SIG-M5 treated with dmso at 0.1 percent for 504 hours (cell line): ENCODE results near the gene IFIT1.
A peak's percentile ranks its signal among the peaks of the same experiment; 100 is the strongest.
"Not testable (repeated sequence)": the region's sequence is repeated elsewhere in the genome, so short reads cannot be mapped to it uniquely, and the experiment has no call there.

ENCODE experiments used
- DNase-seq: peaks from one replicate; lab custom pipeline; 2025; ENCODE audit not compliant: unreplicated experiment; lab: John Stamatoyannopoulos, UW

The IFIT1 gene

DNA sequence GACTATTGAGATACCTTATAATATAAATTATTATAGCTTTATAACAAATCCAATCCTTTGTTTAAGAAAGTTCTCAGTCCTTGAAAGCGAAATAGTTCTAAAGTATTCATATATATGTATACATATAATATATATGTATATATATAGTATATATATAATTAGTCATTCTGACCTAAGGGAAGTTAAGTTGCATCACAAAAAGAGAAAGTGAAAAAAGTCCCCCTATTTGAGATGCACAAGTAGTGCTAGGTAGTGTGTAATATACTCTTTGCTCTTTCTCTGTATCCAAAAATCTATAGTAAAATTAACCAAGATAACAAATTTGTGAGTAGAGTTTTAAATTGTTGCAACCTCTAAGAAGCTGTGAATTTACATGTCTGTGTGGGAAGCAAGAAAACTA, 27.9 kb upstream of the IFIT1 start:
- no peak for DNase-seq

DNA sequence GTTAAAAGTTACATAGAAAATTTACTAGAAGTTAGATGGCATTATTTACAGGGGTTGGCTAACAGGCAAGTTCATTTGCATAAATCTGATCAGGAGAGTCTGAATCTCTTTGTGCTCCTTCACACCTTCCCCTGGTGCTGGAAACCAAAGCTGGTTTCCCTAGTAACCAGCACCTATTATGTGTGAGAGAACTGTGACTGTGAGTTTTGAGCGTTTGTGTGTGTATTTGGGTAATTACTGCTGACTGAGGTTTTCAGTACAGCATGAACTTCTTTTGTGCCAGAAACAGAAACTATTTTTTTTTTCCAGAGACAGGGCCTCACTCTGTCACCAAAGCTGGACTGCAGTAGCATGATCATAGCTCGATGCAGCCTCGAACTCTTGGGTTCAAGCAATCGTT, 24.9 kb upstream of the IFIT1 start:
- DNase-seq, result no peak

DNA sequence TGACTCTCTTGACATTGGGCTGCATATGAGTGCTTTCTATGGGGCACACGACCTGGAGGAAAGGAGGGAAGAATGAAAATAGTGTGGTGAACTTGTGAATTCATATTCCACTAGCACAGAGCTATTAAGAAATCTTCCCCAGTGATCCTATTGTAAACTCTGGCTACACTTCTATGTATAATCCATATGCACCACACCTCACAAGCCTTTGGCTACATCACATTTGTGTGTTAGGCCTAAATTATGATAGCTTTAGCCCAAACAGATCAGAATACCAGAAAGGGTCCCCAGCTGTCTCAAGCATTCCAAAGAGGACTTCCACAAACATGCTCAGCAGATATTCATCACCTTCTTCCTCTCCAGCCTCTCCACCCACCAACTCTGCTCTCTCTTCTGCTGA, 24.3 kb upstream of the IFIT1 start:
- DNase-seq, result no peak

DNA sequence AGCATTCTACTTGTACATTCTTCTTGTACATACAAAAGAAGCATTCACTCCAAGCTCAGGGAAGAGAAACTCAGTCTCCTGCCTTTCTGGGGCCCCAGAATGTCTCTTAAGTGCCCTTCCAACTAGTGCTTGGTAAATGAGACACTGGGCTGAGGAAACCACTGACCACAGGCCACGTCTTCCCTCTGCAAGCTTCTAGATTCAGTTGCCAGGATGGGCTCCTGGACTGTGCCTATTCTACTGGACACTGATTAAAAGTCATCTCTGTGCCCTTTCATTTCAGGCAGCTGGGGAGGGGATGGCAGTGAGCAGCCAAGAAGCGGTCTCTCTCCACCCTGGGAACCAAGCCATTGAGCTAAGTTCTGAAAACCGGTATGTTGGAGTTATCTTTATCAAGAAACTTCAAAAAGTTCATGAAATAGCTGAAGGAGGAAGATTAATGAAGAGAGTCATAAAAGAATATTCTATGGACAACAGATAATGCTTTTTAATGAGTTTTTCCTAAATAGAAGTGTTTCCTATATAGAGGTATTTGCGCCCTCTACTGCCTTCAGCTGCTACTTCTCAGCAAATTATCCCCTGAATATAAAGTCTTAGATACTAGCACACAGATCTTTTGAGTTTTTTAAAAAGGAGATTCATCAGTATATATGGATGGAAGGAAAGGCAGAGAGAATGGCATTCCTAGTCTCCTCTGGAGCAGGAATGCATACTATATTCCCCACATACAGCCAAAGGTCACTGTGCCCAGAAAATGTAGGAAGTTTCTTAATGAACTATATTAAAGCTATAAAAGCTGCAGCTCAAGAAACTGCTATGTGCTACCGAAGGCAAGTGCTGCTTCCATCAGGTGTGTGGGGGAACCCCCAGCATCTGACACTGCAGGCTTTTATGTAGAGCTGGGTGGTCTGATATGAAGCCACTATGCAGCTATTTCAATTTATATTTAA, 23.0 kb upstream of the IFIT1 start:
- DNase-seq, result peak; percentile 19

DNA sequence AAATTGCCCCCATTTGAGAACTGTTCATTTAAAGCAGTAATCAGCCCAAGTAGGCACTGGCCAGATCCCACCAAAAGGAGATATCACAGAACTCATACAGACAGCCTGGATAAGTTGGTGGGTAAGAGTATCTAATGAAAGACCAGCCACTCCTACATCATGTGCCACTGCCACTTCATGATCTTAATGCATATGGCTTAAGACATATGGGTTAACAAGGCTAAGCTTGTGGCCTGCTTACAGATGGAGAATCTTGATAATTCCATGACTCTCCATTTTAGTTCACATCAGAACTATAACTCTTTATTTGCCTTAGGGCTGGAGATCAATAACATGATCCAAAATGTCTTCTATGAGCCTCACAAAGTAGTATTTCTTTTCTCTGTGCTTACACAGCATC, 21.3 kb upstream of the IFIT1 start:
- no peak for DNase-seq

DNA sequence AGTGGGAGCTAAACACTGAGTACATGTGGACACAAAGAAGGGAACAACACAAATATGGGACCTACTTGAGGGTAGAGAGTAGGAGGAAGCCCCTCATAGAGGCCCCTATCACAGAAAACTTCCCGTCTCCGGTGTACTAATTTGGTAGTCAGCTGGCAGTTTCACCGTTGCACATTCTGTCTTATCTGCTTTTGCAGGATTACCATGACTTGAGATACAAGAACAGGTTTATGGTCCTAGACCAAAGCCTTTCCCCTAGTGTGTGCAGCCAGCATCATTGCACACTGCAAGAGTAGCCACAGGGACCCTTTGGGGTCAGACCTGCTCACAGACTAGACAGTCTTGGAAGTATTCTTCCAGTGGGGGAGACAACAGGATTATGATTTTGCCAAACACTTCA, 20.4 kb upstream of the IFIT1 start:
- no peak for DNase-seq

DNA sequence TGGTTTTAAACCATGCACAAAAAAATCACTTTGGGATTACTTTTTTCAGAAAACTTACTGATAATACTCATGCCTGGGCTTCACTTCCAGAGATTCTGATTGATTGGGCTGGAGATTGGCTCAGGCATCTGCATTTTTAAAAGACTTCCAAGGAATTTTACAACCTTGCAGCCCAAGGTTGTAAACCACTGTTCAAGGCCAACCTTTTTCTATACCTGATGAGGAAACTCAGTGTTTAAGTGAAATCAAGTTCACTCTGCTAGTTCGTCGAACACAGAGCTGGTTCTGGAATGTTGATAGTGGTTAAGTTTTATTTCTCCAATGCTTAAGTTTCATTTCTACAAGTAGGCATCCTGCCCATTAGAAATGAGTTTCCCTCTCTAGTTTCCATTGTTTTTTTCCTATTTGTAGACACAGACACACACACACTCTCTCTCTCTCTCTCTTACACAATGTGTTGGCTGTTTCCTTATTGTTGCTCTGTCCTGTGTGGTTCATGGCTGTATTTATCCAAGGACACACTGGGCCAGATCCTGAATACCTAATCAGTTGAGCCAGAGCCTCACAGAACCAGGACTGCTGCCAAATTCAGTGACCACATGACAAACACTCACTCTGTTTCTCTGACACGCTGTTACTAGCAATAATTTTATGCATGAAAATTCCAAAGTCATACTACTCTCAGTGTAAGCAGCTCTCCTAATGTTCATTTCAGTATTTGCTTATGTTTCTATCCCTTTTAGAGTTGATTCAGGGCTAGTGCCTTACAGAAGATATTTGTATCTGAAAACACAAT, 18.3 kb upstream of the IFIT1 start:
- DNase-seq, result peak; percentile 3

DNA sequence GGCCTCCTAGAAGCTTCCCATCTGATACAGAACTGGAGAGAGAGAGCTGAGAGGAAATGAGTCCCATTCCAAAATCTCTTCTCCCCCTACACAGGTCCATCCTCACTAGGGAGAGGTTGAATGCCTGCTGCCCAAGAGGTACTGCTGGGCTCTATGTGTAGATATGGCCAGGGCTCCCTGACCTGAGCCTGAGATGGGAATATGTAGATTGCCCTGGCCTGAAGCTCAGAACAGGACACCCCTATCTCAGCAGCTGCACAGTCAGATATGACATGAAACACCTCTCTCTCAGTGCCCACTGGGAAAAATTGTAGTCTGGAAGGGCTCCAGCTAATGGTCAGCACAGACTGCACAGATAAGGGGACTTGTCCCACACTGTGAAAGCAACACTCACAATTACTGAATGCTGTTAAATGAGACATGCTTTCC, 17.7 kb upstream of the IFIT1 start:
- DNase-seq, result no peak

DNA sequence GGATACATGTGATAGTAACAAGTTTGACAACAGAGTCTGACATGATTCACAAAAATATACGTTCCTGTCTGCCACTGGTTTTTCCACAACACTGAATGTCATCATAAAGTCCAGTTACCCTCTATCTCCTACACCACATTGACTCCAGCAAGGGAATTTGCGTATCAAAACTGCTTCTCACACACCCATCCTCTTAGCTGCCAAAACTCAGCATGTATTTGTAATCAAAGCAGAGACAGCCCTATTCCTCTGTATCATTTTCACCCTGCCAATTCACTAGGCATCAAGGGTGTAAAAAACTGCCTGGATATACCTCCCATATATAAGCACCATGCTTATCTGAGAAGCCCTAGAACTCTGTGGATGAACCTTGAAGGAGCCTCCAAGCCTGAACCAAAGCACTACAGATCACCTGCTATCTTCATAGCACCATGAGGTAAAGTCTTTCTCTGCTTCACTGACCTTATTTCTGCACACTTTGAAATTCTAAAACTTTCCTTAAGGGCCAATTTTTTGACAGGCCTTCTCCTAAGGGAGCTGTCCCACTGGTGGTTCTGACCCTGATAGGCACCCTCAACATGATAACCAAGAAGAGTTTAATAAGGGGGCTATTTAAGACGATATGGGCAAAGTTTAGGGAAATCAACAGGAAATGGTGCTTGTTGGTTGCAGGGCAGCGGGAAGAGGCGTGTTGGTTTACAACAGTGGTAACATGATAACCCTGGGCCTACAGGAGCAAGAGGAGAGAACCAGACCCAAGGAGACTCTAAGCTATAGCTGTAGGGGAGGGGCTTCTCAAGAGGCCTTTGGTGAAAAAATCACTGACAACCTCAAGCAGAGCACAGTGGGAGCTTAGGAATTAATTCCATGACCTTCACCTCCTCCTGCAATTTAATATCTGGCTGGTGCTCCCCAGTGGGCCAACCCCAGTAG, 14.5 kb upstream of the IFIT1 start, which contains the start of gene IFIT1B:
IFIT1B (plus strand) TSS at position 352 of the 933 bp plus-strand sequence; CDS start at position 432, 80 bp downstream.
- no peak for DNase-seq

DNA sequence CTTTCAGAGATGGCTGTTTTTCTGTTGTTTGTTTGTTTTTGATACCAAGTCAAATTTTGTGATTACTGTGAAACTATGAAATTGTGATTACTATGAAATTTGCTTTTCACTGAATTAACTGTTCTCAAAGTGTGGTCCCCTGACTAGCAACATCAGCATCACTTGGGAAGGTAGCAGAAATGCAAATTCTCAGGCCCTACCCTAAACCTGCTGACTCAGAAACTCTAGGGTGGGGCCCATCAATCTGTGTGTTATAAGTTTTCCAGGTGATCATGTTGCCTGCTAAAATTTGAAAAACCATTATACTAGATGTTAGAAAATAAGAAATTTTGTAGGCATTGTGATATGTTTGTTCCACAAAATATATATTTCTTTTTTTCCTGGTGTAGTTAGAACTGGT, 13.3 kb upstream of the IFIT1 start:
- no peak for DNase-seq

DNA sequence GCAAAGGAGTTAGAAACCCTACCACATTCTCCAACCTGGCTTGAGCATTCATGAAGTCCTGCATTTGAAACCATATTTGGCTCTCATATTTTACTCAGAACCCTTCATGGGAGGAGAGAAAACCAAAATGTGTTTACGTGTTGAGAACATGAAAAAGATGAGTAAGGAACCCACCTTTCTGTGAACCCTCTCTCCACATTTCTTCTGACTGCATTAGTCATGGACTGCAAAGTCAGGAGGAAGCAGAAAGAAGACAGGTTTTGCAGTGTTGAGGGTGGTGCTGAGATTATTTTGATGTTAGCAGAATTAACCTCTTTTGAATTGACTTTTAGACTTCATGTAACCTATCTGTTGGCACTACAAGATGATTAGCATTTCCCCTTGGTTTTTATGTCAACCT, 9.7 kb upstream of the IFIT1 start:
- no peak for DNase-seq

DNA sequence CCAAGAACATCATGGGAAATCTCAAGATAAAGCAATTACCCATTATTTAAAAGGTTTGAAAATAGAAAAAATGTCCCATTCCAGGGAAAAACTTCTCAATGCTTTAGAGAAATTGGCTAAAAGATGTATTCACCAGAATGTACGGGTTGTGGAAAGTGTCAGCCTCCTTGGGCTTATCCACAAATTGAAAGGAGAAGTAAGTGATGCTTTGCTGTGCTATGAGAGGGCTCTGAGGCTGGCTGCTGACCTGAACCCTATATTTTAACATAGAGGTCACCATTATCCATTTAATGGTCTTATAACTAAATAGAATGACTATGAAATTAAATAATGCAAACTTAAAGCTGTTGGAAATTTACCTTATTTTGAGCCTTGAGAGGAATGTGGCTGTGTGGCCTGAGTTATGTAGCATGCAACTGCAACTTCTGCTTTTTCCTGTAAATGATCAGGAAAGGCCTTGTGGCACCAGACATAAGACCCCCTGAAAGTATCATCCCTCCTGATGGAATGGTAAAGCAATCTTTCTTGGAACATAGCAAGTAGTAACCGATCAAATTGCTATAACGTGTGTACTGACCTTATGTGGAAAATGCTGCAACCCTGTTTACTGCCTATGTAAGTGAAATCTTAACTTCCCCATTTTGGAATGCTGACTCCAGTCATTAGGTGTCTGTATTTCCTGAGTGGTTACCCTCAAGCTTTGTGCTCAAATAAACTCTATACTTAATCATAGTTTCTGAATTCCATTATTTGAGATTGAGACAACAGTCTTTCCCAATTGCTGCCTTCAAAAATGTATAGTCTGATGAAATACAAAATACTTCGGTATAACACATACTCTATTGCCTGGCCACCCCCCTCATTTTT, 7.7 kb upstream of the IFIT1 start:
- DNase-seq, result peak; percentile 72

DNA sequence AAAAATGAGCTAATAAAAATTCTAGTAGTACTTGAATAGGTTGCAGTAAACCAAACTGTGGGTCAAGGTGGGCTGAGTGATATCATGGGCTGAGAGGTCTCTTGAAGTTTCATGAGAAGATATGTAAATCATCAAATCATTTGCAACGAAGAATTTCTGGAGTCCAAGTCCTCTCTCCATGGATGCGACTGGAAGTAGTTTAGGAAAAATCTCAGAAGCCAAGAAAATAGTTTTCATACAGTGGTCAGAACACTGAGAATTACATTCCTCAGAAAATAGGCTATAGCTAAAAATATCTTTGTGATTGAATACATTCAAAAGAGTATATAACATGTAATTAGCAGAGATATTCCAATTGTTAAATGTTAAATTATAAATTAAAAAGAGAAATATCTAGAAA, 3.6 kb upstream of the IFIT1 start:
- DNase-seq, result no peak

DNA sequence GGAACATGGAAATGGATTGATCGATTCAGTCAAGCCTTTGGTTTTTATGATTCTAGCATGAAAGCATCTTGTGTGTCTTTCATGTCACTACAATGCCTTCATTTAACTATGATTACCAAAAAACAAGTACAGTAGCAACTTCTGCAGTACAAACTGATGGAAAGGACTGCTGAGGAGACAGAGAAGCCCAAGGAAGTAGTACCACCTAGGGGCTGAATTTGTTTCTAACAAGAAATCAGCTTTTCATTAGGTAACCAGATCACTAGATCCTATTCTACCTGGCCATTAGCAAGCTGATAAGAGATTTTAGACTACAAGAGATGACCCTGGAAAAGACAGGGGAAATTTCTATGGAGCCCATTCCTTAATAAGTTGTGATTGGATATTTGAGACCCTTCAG, 3.2 kb upstream of the IFIT1 start:
- DNase-seq, result peak; percentile 1

DNA sequence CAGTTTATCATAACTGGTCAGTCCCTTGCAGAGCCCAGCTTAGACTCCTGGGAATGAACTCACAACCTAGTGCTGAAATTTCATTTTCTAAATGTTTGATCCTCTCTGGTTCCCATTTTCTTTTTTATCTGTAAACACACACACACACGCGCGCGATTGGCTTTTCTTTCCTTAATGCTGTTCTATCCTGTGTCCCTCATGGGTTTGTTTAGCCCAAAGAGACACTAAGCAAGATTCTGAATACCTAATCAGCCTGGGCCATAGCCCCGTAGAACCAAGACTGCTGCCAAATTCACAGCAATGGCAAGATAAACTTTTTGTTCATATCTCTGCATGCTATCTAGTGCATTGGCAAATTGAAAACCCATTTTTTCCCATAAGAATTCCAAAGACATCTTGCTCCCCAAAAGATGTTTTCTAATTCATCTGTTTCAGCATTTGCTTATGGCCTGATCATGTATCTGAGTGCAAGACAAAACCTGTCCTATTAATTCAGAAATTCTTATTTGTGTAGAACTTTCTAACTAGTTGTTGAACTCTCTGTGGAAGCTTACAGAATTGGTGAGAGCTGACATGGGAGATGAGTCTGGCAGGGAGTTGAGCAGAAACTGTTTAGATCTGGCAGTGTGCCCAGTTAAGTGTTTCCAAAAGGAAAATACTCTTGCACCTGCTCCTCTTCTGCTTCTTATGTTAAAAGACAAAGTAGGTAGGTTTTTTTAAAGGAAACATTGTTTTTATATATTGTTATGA, 1.8 kb upstream of the IFIT1 start:
- no peak for DNase-seq

DNA sequence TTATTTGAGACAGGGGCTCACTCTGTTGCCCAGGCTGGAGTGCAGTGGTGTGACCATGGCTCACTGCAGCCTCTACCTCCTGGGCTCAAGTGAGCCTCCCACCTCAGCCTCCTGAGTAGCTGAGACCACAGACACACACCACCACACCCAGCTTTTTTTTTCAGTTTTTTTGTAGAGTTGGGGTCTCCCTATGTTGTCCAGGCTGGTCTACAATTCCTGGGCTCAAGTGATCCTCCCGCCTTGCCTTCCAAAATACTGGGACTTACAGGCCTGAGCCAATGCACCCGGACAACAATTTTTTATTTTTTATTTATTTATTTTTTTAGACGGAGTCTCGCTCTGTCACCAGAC, 1.2 kb upstream of the IFIT1 start:
- DNase-seq, result not testable (repeated sequence)

DNA sequence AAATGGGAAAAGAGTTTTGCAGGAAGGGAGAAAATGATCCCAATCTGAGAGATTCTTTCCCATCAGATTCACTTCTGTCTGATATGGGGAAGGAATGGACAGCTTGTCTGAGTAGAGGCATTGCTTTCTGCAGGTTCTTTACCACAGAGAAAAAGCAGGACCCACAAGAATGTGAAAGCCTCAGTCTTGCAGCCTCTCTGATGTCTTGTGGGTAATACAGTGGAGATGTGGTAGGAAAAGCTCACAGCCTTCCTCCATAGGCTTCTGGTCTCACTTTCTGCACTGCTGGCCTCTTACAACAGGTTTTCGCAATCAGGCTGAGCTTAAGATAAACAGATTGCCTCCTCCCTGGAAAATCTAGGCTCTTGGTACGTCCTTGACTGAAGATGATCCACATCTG, 551 bp downstream of the IFIT1 start:
- DNase-seq, result peak; percentile 70

DNA sequence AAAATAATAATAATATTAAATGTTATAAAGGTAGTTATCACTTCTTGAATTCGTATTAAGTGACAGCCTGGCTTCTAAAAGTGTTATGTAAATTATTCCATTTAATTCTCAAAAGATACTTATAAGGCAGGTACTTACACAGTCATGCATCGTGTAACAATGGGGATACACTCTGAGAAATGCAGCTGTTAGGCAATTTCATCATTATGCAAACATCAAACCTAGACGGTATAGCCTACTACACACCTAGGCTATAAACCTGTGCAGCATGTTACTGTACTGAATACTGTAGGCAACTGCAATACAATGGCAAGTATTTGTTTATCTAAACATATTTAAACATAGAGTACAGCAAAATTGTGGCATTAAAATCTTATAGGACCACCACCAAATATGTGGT, 1.5 kb downstream of the IFIT1 start:
- DNase-seq, result no peak

DNA sequence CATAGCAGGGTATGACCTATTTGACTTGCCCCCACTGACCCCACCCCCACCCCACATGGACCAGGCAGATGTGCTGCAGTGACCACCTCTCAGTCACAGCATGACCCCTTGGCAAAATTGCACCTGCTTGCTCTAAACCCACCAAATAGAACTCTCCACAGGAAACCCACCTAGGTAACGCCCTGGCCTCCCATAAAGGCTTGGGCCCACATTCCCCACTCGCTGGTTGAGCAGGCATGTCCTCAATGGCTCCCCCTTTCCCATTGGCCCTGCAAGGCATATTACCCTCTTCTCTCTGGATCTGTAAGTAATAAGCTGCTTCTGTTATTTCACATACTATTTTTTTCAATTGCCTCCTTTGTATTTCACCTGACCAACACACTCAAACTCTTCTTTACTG, 2.7 kb downstream of the IFIT1 start:
- no peak for DNase-seq
